GM18951 (cell line): ENCODE measurements around the gene SOX9.

Experiments
- POLR2A ChIP-seq: IDR thresholded peaks from 4 replicates; pipeline ENCODE4 v1.6.1; 2011; ENCODE audit warnings: mild to moderate bottlenecking; ENCODE audit not compliant: insufficient read length, insufficient read depth; ENCODE audit errors: extremely low read depth
- in situ Hi-C: fragments of 300-500 bp; cut with MboI; formaldehyde crosslinking; loops from one replicate; pipeline ENCODE4 v1.12.0; 2022; ENCODE audit warnings: low sequenced_read_pairs, mixed read lengths, inconsistent platforms; ENCODE audit not compliant: unreplicated experiment

SOX9 gene

GRCh38 chr17:72099919-72100318 is 20.9 kb upstream of the SOX9 start:
- in situ Hi-C loops, result loop anchor here (25.0 kb wide), 3 partner anchors 437 to 1463 kb away; no protein-coding TSS in a partner anchor
- TF ChIP-seq POLR2A, result no peak

GRCh38 chr17:72100470-72100869 is 20.4 kb upstream of the SOX9 start:
- TF ChIP-seq POLR2A, result no peak
- in situ Hi-C loops, result loop anchor here (25.0 kb wide), 3 partner anchors 437 to 1463 kb away; no protein-coding TSS in a partner anchor

GRCh38 chr17:72101526-72101925 is 19.3 kb upstream of the SOX9 start:
- no peak for TF ChIP-seq POLR2A
- in situ Hi-C loops, result loop anchor here (25.0 kb wide), 3 partner anchors 436 to 1464 kb away; no protein-coding TSS in a partner anchor

GRCh38 chr17:72102366-72102765 is 18.5 kb upstream of the SOX9 start:
- in situ Hi-C loops, result loop anchor here (25.0 kb wide), 3 partner anchors 435 to 1465 kb away; no protein-coding TSS in a partner anchor

GRCh38 chr17:72104164-72104862 is 16.5 kb upstream of the SOX9 start:
- in situ Hi-C loops, result loop anchor here (25.0 kb wide), 3 partner anchors 433 to 1467 kb away; no protein-coding TSS in a partner anchor

More at GRCh38 chr17:72102366-72102765, 18.5 kb upstream of the SOX9 start:
- no peak for TF ChIP-seq POLR2A

GRCh38 chr17:72104863-72105234 is 16.0 kb upstream of the SOX9 start:
- in situ Hi-C loops, result loop anchor here (25.0 kb wide), 3 partner anchors 432 to 1468 kb away; no protein-coding TSS in a partner anchor

More at GRCh38 chr17:72104164-72104862, 16.5 kb upstream of the SOX9 start:
- TF ChIP-seq POLR2A, result no peak

GRCh38 chr17:72107100-72107499 is 13.7 kb upstream of the SOX9 start:
- TF ChIP-seq POLR2A, result no peak
- in situ Hi-C loops, result loop anchor here (25.0 kb wide), 3 partner anchors 430 to 1470 kb away; no protein-coding TSS in a partner anchor

More at GRCh38 chr17:72104863-72105234, 16.0 kb upstream of the SOX9 start:
- no peak for TF ChIP-seq POLR2A

GRCh38 chr17:72110231-72110941 is 10.4 kb upstream of the SOX9 start:
- no peak for TF ChIP-seq POLR2A
- in situ Hi-C loops, result loop anchor here (25.0 kb wide), 3 partner anchors 427 to 1473 kb away; no protein-coding TSS in a partner anchor

- TF ChIP-seq POLR2A, result no peak
- in situ Hi-C loops, result loop anchor here (25.0 kb wide), 3 partner anchors 426 to 1474 kb away; no protein-coding TSS in a partner anchor
Observed at GRCh38 chr17:72110942-72111318, 9.9 kb upstream of the SOX9 start.

GRCh38 chr17:72111336-72111923 is 9.4 kb upstream of the SOX9 start:
- no peak for TF ChIP-seq POLR2A
- in situ Hi-C loops, result loop anchor here (25.0 kb wide), 3 partner anchors 426 to 1474 kb away; no protein-coding TSS in a partner anchor

- in situ Hi-C loops, result loop anchor here (25.0 kb wide), 3 partner anchors 425 to 1475 kb away; no protein-coding TSS in a partner anchor
Observed at GRCh38 chr17:72111926-72112325, 8.9 kb upstream of the SOX9 start.

GRCh38 chr17:72113751-72114150 is 7.1 kb upstream of the SOX9 start:
- in situ Hi-C loops, result loop anchor here (25.0 kb wide), 3 partner anchors 424 to 1476 kb away; no protein-coding TSS in a partner anchor
- TF ChIP-seq POLR2A, result no peak

GRCh38 chr17:72115781-72116525 is 4.9 kb upstream of the SOX9 start:
- TF ChIP-seq POLR2A, result no peak
- in situ Hi-C loops, result loop anchor here (25.0 kb wide), 3 partner anchors 421 to 1479 kb away; no protein-coding TSS in a partner anchor
